Measurements from ENCODE around the gene TMEM167B.

- TF ChIP-seq CTCF (IDR thresholded peaks at IDR 0.05; ENCODE audit: insufficient read depth, low read length, poor library complexity, severe bottlenecking) (no peak), EZH2phosphoT487 (conservative IDR thresholded peaks at IDR 0.05; ENCODE audit: low read length) (no peak)
Measured at GRCh38 chr1:109067883-109068282, 22.7 kb upstream of the TMEM167B start.

Measured in SU-DHL-6 (cell line).